ENCODE measurements around the gene ADPRH.
"Not testable (repeated sequence)": the region's sequence is repeated elsewhere in the genome, so short reads cannot be mapped to it uniquely, and the experiment has no call there.

The ADPRH gene

GRCh38 chr3:119560160-119560559 lies 19.1 kb upstream of the ADPRH start:
- DNase-seq, result no peak

GRCh38 chr3:119562307-119562961 lies 16.9 kb upstream of the ADPRH start:
- DNase-seq, result peak; percentile 41

- not testable (repeated sequence) for DNase-seq
Observed at GRCh38 chr3:119563334-119563733, 16.0 kb upstream of the ADPRH start.

GRCh38 chr3:119569156-119569555 lies 10.1 kb upstream of the ADPRH start:
- no peak for DNase-seq

GRCh38 chr3:119570229-119570628 lies 9.1 kb upstream of the ADPRH start:
- no peak for DNase-seq

- no peak for DNase-seq
Observed at GRCh38 chr3:119571230-119571629, 8.1 kb upstream of the ADPRH start.

- DNase-seq, result no peak
Observed at GRCh38 chr3:119571688-119572087, 7.6 kb upstream of the ADPRH start.

GRCh38 chr3:119575507-119575906 lies 3.8 kb upstream of the ADPRH start:
- DNase-seq, result no peak

GRCh38 chr3:119580067-119580760 lies 922 bp downstream of the ADPRH start:
- peak; percentile 25 for DNase-seq

- DNase-seq, result peak; percentile 59
Observed at GRCh38 chr3:119582178-119582577, 2.9 kb downstream of the ADPRH start.

GRCh38 chr3:119585208-119585607 lies 5.9 kb downstream of the ADPRH start:
- no peak for DNase-seq

GRCh38 chr3:119585856-119586570 lies 6.7 kb downstream of the ADPRH start:
- DNase-seq, result no peak

GRCh38 chr3:119586733-119587172 lies 7.5 kb downstream of the ADPRH start:
- no peak for DNase-seq

GRCh38 chr3:119588112-119588511 lies 8.8 kb downstream of the ADPRH start:
- peak; percentile 43 for DNase-seq

- no peak for DNase-seq
Observed at GRCh38 chr3:119589102-119589773, 9.9 kb downstream of the ADPRH start.

GRCh38 chr3:119590706-119591105 lies 11.4 kb downstream of the ADPRH start:
- no peak for DNase-seq

GRCh38 chr3:119592861-119593260 lies 13.6 kb downstream of the ADPRH start:
- DNase-seq, result no peak

- DNase-seq, result no peak
Observed at GRCh38 chr3:119594066-119594465, 14.8 kb downstream of the ADPRH start.

- not testable (repeated sequence) for DNase-seq
Observed at GRCh38 chr3:119594929-119595328, 15.6 kb downstream of the ADPRH start.

- no peak for DNase-seq
Observed at GRCh38 chr3:119595639-119596334, 16.5 kb downstream of the ADPRH start.

GRCh38 chr3:119596398-119596797 lies 17.1 kb downstream of the ADPRH start:
- DNase-seq, result no peak

GRCh38 chr3:119597548-119598288 lies 18.4 kb downstream of the ADPRH start, which contains the start of gene PLA1A:
Gene PLA1A, plus strand, starts transcription at chr3:119597885. Its CDS starts 29 bp downstream, at chr3:119597914.
- no peak for DNase-seq

Measured in stimulated activated CD4-positive, alpha-beta T cell treated with anti-CD3 and anti-CD28 coated beads, Interleukin-15, amount 100 ng/mL, for 24 hours (primary cell).